Hematopoietic multipotent progenitor cell treated with erythropoietin and hydrocortisone succinate and interleukin-3 and kit ligand, for 17 days (in vitro differentiated cells): ENCODE data around the gene PPEF1.
"Not testable (repeated sequence)": the region's sequence is repeated elsewhere in the genome, so short reads cannot be mapped to it uniquely, and the experiment has no call there.

ENCODE experiments used
- DNase-seq: peaks from one replicate; pipeline ENCODE4 v3.0.0-alpha.2; 2015; ENCODE audit warnings: low spot score

Gene PPEF1

GRCh38 chrX:18701621-18702361 lies 5.7 kb upstream of the PPEF1 start:
- no peak for DNase-seq

- DNase-seq = no peak
Observed at GRCh38 chrX:18702362-18703195, 4.9 kb upstream of the PPEF1 start.

- no peak for DNase-seq
Observed at GRCh38 chrX:18709833-18710232, 2.4 kb downstream of the PPEF1 start.

- DNase-seq = no peak
Observed at GRCh38 chrX:18714910-18715309, 7.5 kb downstream of the PPEF1 start.

- no peak for DNase-seq
Observed at GRCh38 chrX:18719852-18720251, 12.4 kb downstream of the PPEF1 start.

- DNase-seq = no peak
Observed at GRCh38 chrX:18721683-18722499, 14.4 kb downstream of the PPEF1 start.

GRCh38 chrX:18722500-18723071 lies 15.1 kb downstream of the PPEF1 start:
- no peak for DNase-seq

- no peak for DNase-seq
Observed at GRCh38 chrX:18725310-18725943, 18.0 kb downstream of the PPEF1 start.

- DNase-seq = no peak
Observed at GRCh38 chrX:18733287-18733686, 25.8 kb downstream of the PPEF1 start.

- DNase-seq = not testable (repeated sequence)
Observed at GRCh38 chrX:18739609-18740008, 32.2 kb downstream of the PPEF1 start.

GRCh38 chrX:18748499-18748898 lies 41.1 kb downstream of the PPEF1 start:
- no peak for DNase-seq

- no peak for DNase-seq
Observed at GRCh38 chrX:18753631-18754030, 46.2 kb downstream of the PPEF1 start.

- no peak for DNase-seq
Observed at GRCh38 chrX:18755651-18756050, 48.2 kb downstream of the PPEF1 start.

GRCh38 chrX:18757956-18758932 lies 50.8 kb downstream of the PPEF1 start:
- DNase-seq = no peak

- DNase-seq = no peak
Observed at GRCh38 chrX:18761750-18762149, 54.3 kb downstream of the PPEF1 start.

- not testable (repeated sequence) for DNase-seq
Observed at GRCh38 chrX:18763106-18763505, 55.7 kb downstream of the PPEF1 start.

GRCh38 chrX:18769364-18769763 lies 61.9 kb downstream of the PPEF1 start:
- DNase-seq = no peak

- DNase-seq = no peak
Observed at GRCh38 chrX:18769812-18770573, 62.5 kb downstream of the PPEF1 start.

- no peak for DNase-seq
Observed at GRCh38 chrX:18789916-18790315, 82.5 kb downstream of the PPEF1 start.

GRCh38 chrX:18792828-18793227 lies 85.4 kb downstream of the PPEF1 start:
- no peak for DNase-seq
